Body of pancreas (tissue), 4 donors: Measurements from ENCODE around the gene MRPL4. TPM values are rescaled to one million over a fixed set of nuclear protein-coding genes. Genes with fewer than 3 reads are reported as not detected.

Experiments
- ATAC-seq: fragments of 150-250 bp; one replicate; pipeline ENCODE4 v1.9.1; 2016
- DNase-seq, 4 donors: peaks; one replicate each; pipeline ENCODE4 v3.0.0-alpha.2; 2019
- H3K27ac ChIP-seq, 4 donors: fragments of 200-600 bp; sonication (generic); 1 replicate in 3 of 4; 2 replicates in 1 of 4; pipeline versions ENCODE4 v1.5.1 to v1.6.1; 2016 to 2019; ENCODE audit warnings: mild to moderate bottlenecking in 1 of 4, mixed read lengths in 1 of 4, moderate library complexity in 1 of 4
- H3K27me3 ChIP-seq, 2 donors: fragments of 200-600 bp; sonication (generic); one replicate each; pipeline ENCODE4 v1.6.0; 2016; ENCODE audit warnings: mild to moderate bottlenecking in 1 of 2
- H3K36me3 ChIP-seq, 2 donors: fragments of 200-600 bp; sonication (generic); replicated peaks in 1 of 2; 2 replicates each; pipeline ENCODE4 v1.5.1; 2016; ENCODE audit warnings: low read depth in 2 of 2; ENCODE audit not compliant: insufficient read depth in 1 of 2
- H3K4me1 ChIP-seq: fragments of 200-600 bp; sonication (generic); one replicate; pipeline ENCODE4 v1.6.0; 2016
- H3K4me3 ChIP-seq, 2 donors: fragments of 200-600 bp; sonication (generic); 1 replicate in 1 of 2; 2 replicates in 1 of 2; pipeline ENCODE4 v1.5.1; 2016 to 2019
- H3K9me3 ChIP-seq, 3 donors: fragments of 200-600 bp; sonication (generic); 1 replicate in 2 of 3; 2 replicates in 1 of 3; pipeline ENCODE4 v1.5.1; 2016
- CTCF ChIP-seq, 7 experiments: fragments of 450-650 bp in 4 of 7; fragments of 200-600 bp in 3 of 7; sonication (generic) in 3 of 7; IDR thresholded peaks; one replicate each; pipeline ENCODE4 v1.5.1; 2016 to 2019; ENCODE audit warnings: antibody characterized with exemption in 7 of 7
- POLR2A ChIP-seq, 3 donors: fragments of 450-650 bp; IDR thresholded peaks; one replicate each; pipeline ENCODE4 v1.6.1; 2016; ENCODE audit warnings: antibody characterized with exemption in 3 of 3, mild to moderate bottlenecking in 2 of 3
- WGBS, 2 donors: methylation state at CpG; one replicate each; pipeline ENCODE4 v1.1.5; 2017; 5-methylcytosine and 5-hydroxymethylcytosine counted together
- intact Hi-C: fragments of 100-400 bp; cut with DNase I; formaldehyde crosslinking; loops from one replicate; pipeline ENCODE4 v1.15.1; 2023
- total RNA-seq, 2 donors: library from RNA; depleted of rRNA; stranded (reverse); fragments of >200 nt; gene quantifications; one replicate each; pipeline ENCODE4 v1.1.0, GENCODE V29; 2016

MRPL4 gene
- total RNA-seq, 2 donors from 2014 or later, result 17.9 to 18.1 TPM

- intact Hi-C loops, result no loop called here
- TF ChIP-seq CTCF (IDR thresholded peaks at IDR 0.05), result no peak
- ATAC-seq (no peak), DNase-seq (no peak)
- Histone ChIP-seq H3K4me3 (no peak overlapping the region), H3K27ac (no peak overlapping the region), H3K9me3 (no peaks in the 10 kb centered on the region), H3K27me3 (no peaks in the 10 kb centered on the region), H3K36me3 (no peaks in the 10 kb centered on the region), H3K4me1 (no peaks in the 10 kb centered on the region)
- 69 to 74% methylated on average over 6 to 9 of the region's 9 CpGs for WGBS, 2 donors
Measured at GRCh38 chr19:10217085-10217484, 34.9 kb upstream of the MRPL4 start.

GRCh38 chr19:10219678-10220077 lies 32.3 kb upstream of the MRPL4 start:
- Histone ChIP-seq H3K4me3 (no peak overlapping the region), H3K27ac (no peak overlapping the region), H3K4me1 (no peaks in the 10 kb centered on the region), H3K27me3 (no peaks in the 10 kb centered on the region), H3K36me3 (no peaks in the 10 kb centered on the region), H3K9me3 (no peaks in the 10 kb centered on the region)
- peak in 1 of 4 donors; percentile 13 for DNase-seq
- no peak for TF ChIP-seq POLR2A (IDR thresholded peaks at IDR 0.05)
- peak in 3 of 7 experiments; percentile 10 to 20 (median 14) for TF ChIP-seq CTCF (IDR thresholded peaks at IDR 0.05)
- peak; percentile 44 for ATAC-seq
- intact Hi-C loops, result no loop called here
- WGBS, 2 donors, result 25 to 26% methylated on average over 1 to 3 of the region's 3 CpGs

GRCh38 chr19:10220695-10221094 lies 31.3 kb upstream of the MRPL4 start:
- Histone ChIP-seq H3K9me3 (no peaks in the 10 kb centered on the region), H3K27me3 (no peaks in the 10 kb centered on the region), H3K27ac (no peak overlapping the region), H3K36me3 (no peaks in the 10 kb centered on the region), H3K4me1 (no peaks in the 10 kb centered on the region), H3K4me3 (no peak overlapping the region)
- intact Hi-C loops, result no loop called here
- TF ChIP-seq CTCF (IDR thresholded peaks at IDR 0.05) (no peak), POLR2A (IDR thresholded peaks at IDR 0.05) (no peak)
- DNase-seq (no peak), ATAC-seq (no peak)
- 84 to 87% methylated on average over 6 to 7 of the region's 7 CpGs for WGBS, 2 donors

- TF ChIP-seq POLR2A (IDR thresholded peaks at IDR 0.05) (no peak), CTCF (IDR thresholded peaks at IDR 0.05) (no peak)
- H3K4me3 ChIP-seq, result no peak overlapping the region
- H3K27ac ChIP-seq, result no peak overlapping the region
- intact Hi-C loops, result no loop called here
- no peaks in the 10 kb centered on the region for H3K27me3 ChIP-seq
- 63 to 88% methylated on average over 14 of the region's 14 CpGs for WGBS, 2 donors
- no peaks in the 10 kb centered on the region for H3K4me1 ChIP-seq
- ATAC-seq (no peak), DNase-seq (no peak)
- H3K9me3 ChIP-seq, result no peaks in the 10 kb centered on the region
- H3K36me3 ChIP-seq, result no peaks in the 10 kb centered on the region
Measured at GRCh38 chr19:10222201-10222890, 29.7 kb upstream of the MRPL4 start.
